H1 (cell line): ENCODE data around the gene CTNNA3. TPM values are rescaled to one million over a fixed set of nuclear protein-coding genes. Genes with fewer than 3 reads are reported as not detected.

Source experiments
- CTCF ChIA-PET: fragments of 300-600 bp; sonication (Branson Sonifier 250); formaldehyde crosslinking; loops from one replicate; lab custom pipeline; 2021; ENCODE audit not compliant: partially characterized antibody; lab: Charles Lee
- POLR2A ChIA-PET: fragments of 300-600 bp; sonication (Branson Sonifier 250); formaldehyde crosslinking; loops from one replicate; lab custom pipeline; 2021; ENCODE audit warnings: inconsistent platforms; ENCODE audit not compliant: partially characterized antibody; lab: Charles Lee
- DNase-seq, 2 experiments: peaks; one replicate each; pipeline versions ENCODE4 v3.0.0 to v3.0.0-alpha.2; 2010 to 2022; ENCODE audit warnings: low spot score in 2 of 2, low read depth in 1 of 2, mixed read lengths in 1 of 2
- FAIRE-seq: peaks from 2 replicates; lab custom pipeline; 2011; peaks lifted over from hg19 to GRCh38; lab: Jason Lieb, UNC
- H2AFZ ChIP-seq: 2 replicates; pipeline ENCODE4 v1.8.1; 2012; ENCODE audit warnings: low read length, inconsistent platforms
- H2AK5ac ChIP-seq: 2 replicates; pipeline ENCODE4 v1.6.1; 2013; ENCODE audit warnings: low read depth, low read length
- H2BK120ac ChIP-seq: replicated peaks from 2 replicates; pipeline ENCODE3; 2013; ENCODE audit warnings: low read depth, low read length, inconsistent platforms
- H2BK12ac ChIP-seq: 2 replicates; pipeline ENCODE4 v1.6.1; 2013; ENCODE audit warnings: low read depth, low read length
- H2BK15ac ChIP-seq: 2 replicates; pipeline ENCODE4 v1.6.1; 2013; ENCODE audit warnings: low read length
- H2BK20ac ChIP-seq: 2 replicates; pipeline ENCODE4 v1.6.1; 2013; ENCODE audit warnings: low read length
- H2BK5ac ChIP-seq: 2 replicates; pipeline ENCODE4 v1.6.1; 2013; ENCODE audit warnings: low read depth, low read length
- H3K14ac ChIP-seq: 2 replicates; pipeline ENCODE4 v1.6.1; 2013; ENCODE audit warnings: inconsistent platforms; ENCODE audit not compliant: insufficient read length
- H3K18ac ChIP-seq: 2 replicates; pipeline ENCODE4 v1.6.1; 2013; ENCODE audit warnings: low read length; ENCODE audit errors: extremely low read depth
- H3K23ac ChIP-seq: 2 replicates; pipeline ENCODE4 v1.6.1; 2013; ENCODE audit warnings: inconsistent platforms; ENCODE audit not compliant: insufficient read length
- H3K23me2 ChIP-seq: 2 replicates; pipeline ENCODE4 v1.6.1; 2013; ENCODE audit warnings: low read depth, low read length
- H3K27ac ChIP-seq: 2 replicates; pipeline ENCODE4 v1.6.1; 2011; ENCODE audit warnings: low read depth, low read length, inconsistent platforms
- H3K27me3 ChIP-seq, 4 experiments: replicated peaks in 1 of 4; 1 replicate in 1 of 4; 2 replicates in 3 of 4; pipeline versions ENCODE4 v1.6.1 to v1.8.1; 2011 to 2013; ENCODE audit warnings: low read length in 3 of 4, mild to moderate bottlenecking in 3 of 4, inconsistent platforms in 2 of 4, mixed read lengths in 2 of 4, moderate library complexity in 1 of 4; ENCODE audit not compliant: control insufficient read depth in 3 of 4, insufficient read depth in 3 of 4; ENCODE audit errors: extremely low read depth in 1 of 4
- H3K36me3 ChIP-seq, 4 experiments: 2 replicates each; pipeline versions ENCODE4 v1.6.1 to v1.8.1; 2011 to 2013; ENCODE audit warnings: mild to moderate bottlenecking in 4 of 4, low read length in 3 of 4, moderate library complexity in 2 of 4, control low read depth in 1 of 4, inconsistent platforms in 1 of 4; ENCODE audit not compliant: insufficient read depth in 4 of 4, control insufficient read depth in 2 of 4
- H3K4ac ChIP-seq: replicated peaks from 2 replicates; pipeline ENCODE3; 2013; ENCODE audit warnings: low read length, low read depth, mixed read lengths, inconsistent platforms; ENCODE audit not compliant: insufficient read length
- H3K4me1 ChIP-seq, 4 experiments: replicated peaks in 1 of 4; 1 replicate in 1 of 4; 2 replicates in 3 of 4; pipeline versions ENCODE4 v1.6.1 to v1.8.1; 2011 to 2013; ENCODE audit warnings: low read length in 3 of 4, inconsistent platforms in 2 of 4, mixed read lengths in 1 of 4; ENCODE audit not compliant: insufficient read depth in 4 of 4, control insufficient read depth in 3 of 4
- H3K4me2 ChIP-seq, 2 experiments: 2 replicates each; pipeline versions ENCODE4 v1.6.1 to v1.8.1; 2011 to 2013; ENCODE audit warnings: low read depth in 2 of 2, low read length in 2 of 2, control low read depth in 1 of 2, inconsistent platforms in 1 of 2, mild to moderate bottlenecking in 1 of 2; ENCODE audit not compliant: insufficient read depth in 1 of 2
- H3K4me3 ChIP-seq, 4 experiments: fragments of 200-600, 300-600 bp in 1 of 4; sonication (generic), shearing (Covaris generic), sonication (Bioruptor Twin) in 1 of 4; 2 replicates each; pipeline versions ENCODE4 v1.5.1 to v1.8.1; 2011 to 2016; ENCODE audit warnings: low read length in 4 of 4, low read depth in 3 of 4, control low read depth in 2 of 4, inconsistent platforms in 2 of 4, mild to moderate bottlenecking in 2 of 4, mixed read lengths in 1 of 4, moderate library complexity in 1 of 4; ENCODE audit not compliant: insufficient read depth in 2 of 4; ENCODE audit errors: extremely low read depth in 1 of 4
- H3K56ac ChIP-seq: replicated peaks from 2 replicates; pipeline ENCODE3; 2013; ENCODE audit warnings: low read depth, mild to moderate bottlenecking, mixed read lengths, low read length, inconsistent platforms; ENCODE audit not compliant: insufficient read length
- H3K79me1 ChIP-seq: 2 replicates; pipeline ENCODE4 v1.6.1; 2013; ENCODE audit warnings: low read depth, low read length, control low read depth
- H3K79me2 ChIP-seq, 2 experiments: 2 replicates each; pipeline versions ENCODE4 v1.6.1 to v1.8.1; 2012 to 2013; ENCODE audit warnings: low read length in 2 of 2, mild to moderate bottlenecking in 2 of 2, inconsistent platforms in 1 of 2; ENCODE audit not compliant: insufficient read depth in 2 of 2, control insufficient read depth in 1 of 2
- H3K9ac ChIP-seq, 4 experiments: replicated peaks in 1 of 4; 1 replicate in 1 of 4; 2 replicates in 3 of 4; pipeline versions ENCODE4 v1.6.1 to v1.8.1; 2011 to 2013; ENCODE audit warnings: low read depth in 3 of 4, low read length in 3 of 4, control low read depth in 2 of 4, mild to moderate bottlenecking in 2 of 4, moderate library complexity in 2 of 4, inconsistent platforms in 1 of 4; ENCODE audit errors: extremely low read depth in 1 of 4
- H3K9me3 ChIP-seq, 2 experiments: 2 replicates each; pipeline versions ENCODE4 v1.6.1 to v1.8.1; 2012 to 2013; ENCODE audit warnings: mild to moderate bottlenecking in 2 of 2, moderate library complexity in 2 of 2, control low read depth in 1 of 2, inconsistent platforms in 1 of 2, low read depth in 1 of 2, low read length in 1 of 2, mixed read lengths in 1 of 2; ENCODE audit not compliant: insufficient read depth in 2 of 2
- H4K20me1 ChIP-seq, 2 experiments: replicated peaks in 1 of 2; 2 replicates each; pipeline versions ENCODE3 to v1.8.1; 2011 to 2013; ENCODE audit warnings: inconsistent platforms in 2 of 2, low read length in 2 of 2, mild to moderate bottlenecking in 1 of 2; ENCODE audit not compliant: insufficient read depth in 2 of 2, control insufficient read depth in 1 of 2
- H4K5ac ChIP-seq: 2 replicates; pipeline ENCODE4 v1.6.1; 2013; ENCODE audit warnings: low read length, low read depth, mixed read lengths, inconsistent platforms; ENCODE audit not compliant: insufficient read length
- H4K8ac ChIP-seq: 2 replicates; pipeline ENCODE4 v1.8.0; 2013; ENCODE audit warnings: mild to moderate bottlenecking, moderate library complexity, low read length, inconsistent platforms; ENCODE audit not compliant: insufficient read depth; ENCODE audit errors: extremely low read depth
- H4K91ac ChIP-seq: replicated peaks from 2 replicates; pipeline ENCODE3; 2013; ENCODE audit warnings: low read length, mixed read lengths, inconsistent platforms; ENCODE audit not compliant: insufficient read length
- ATF2 ChIP-seq: IDR thresholded peaks from 2 replicates; pipeline ENCODE4 v1.6.1; 2012; ENCODE audit warnings: low read length, inconsistent platforms
- BCL11A ChIP-seq, 2 experiments: IDR thresholded peaks; one replicate each; pipeline ENCODE4 v1.6.1; 2011; ENCODE audit warnings: low read depth in 2 of 2, low read length in 2 of 2, mild to moderate bottlenecking in 2 of 2
- CHD1 ChIP-seq: IDR thresholded peaks from 2 replicates; pipeline ENCODE4 v1.6.1; 2012; ENCODE audit warnings: low read depth, low read length, improper control_type of control experiment
- CHD2 ChIP-seq: IDR thresholded peaks from 2 replicates; pipeline ENCODE4 v1.6.1; 2012; ENCODE audit warnings: low read length, improper control_type of control experiment
- CTCF ChIP-seq, 3 experiments: IDR thresholded peaks; 1 replicate in 2 of 3; 2 replicates in 1 of 3; pipeline versions ENCODE4 v1.5.1 to v1.6.1; 2011; ENCODE audit warnings: low read length in 3 of 3, mild to moderate bottlenecking in 3 of 3, inconsistent platforms in 2 of 3, low read depth in 1 of 3, moderate library complexity in 1 of 3; ENCODE audit not compliant: insufficient read depth in 1 of 3; ENCODE audit errors: control extremely low read depth in 1 of 3
- ZNF274 ChIP-seq: IDR thresholded peaks from 2 replicates; pipeline ENCODE4 v1.7.0; 2012; ENCODE audit warnings: low read length, borderline replicate concordance; ENCODE audit errors: extremely low read depth
- WGBS, 2 experiments: shearing (Covaris generic) in 1 of 2; methylation state at CpG; one replicate each; pipeline versions ENCODE4 v1.1.6 to v1.1.7; 2013 to 2015; ENCODE audit warnings: low lambda C conversion rate in 2 of 2, mixed read lengths in 2 of 2, inconsistent platforms in 1 of 2, low coverage in 1 of 2, missing lambda C conversion rate in 1 of 2; ENCODE audit not compliant: insufficient replicate concordance in 2 of 2, insufficient coverage in 1 of 2, insufficient read length in 1 of 2; ENCODE audit errors: extremely low coverage in 1 of 2, missing lambda C conversion rate in 1 of 2; 5-methylcytosine and 5-hydroxymethylcytosine counted together
- polyA plus RNA-seq, 7 experiments: library from polyadenylated mRNA; depleted of rRNA in 3 of 7; stranded (reverse) in 5 of 7; unstranded in 2 of 7; fragments of >200 nt in 5 of 7; fragments of 200-250 nt in 2 of 7; gene quantifications; 1 replicate in 5 of 7; 2 replicates in 1 of 7; 4 replicates in 1 of 7; pipeline versions ENCODE4 v1.2.1 to v1.2.3, GENCODE V29; 2011 to 2013; ENCODE audit warnings: missing spikeins in 2 of 7, mixed read lengths in 2 of 7
- total RNA-seq: library from RNA; stranded (reverse); fragmentation: NEBNext Ultra II Directional; extraction: Animal tissue kit (Norgen Biotek cat#: 25700); gene quantifications from 2 replicates; pipeline ENCODE4 v1.2.1, GENCODE V29; 2021

Gene CTNNA3
- total and polyA plus RNA-seq, 2 of the 8 experiments (the other 6 are each of a cell fraction or from before 2014, with no cell fraction given): 1.3 to 1.5 TPM

- Histone ChIP-seq H3K9me3 (no peaks in the 10 kb centered on the region; a peak in 1 of 4 replicates), H4K20me1 (no peaks in the 10 kb centered on the region), H2AFZ (no peak overlapping the region), H3K27me3 (no peaks in the 10 kb centered on the region), H3K79me2 (no peaks in the 10 kb centered on the region), H3K23me2 (no peaks in the 10 kb centered on the region), H3K27ac (no peak overlapping the region), H3K79me1 (no peaks in the 10 kb centered on the region), H3K4ac (no peak overlapping the region), H2BK12ac (no peak overlapping the region), H2BK20ac (no peak overlapping the region), H3K18ac (no peak overlapping the region), H2BK15ac (no peak overlapping the region), H3K36me3 (no peaks in the 10 kb centered on the region), H4K8ac (no peak overlapping the region), H4K91ac (no peak overlapping the region), H2BK5ac (no peak overlapping the region), H3K4me3 (no peak overlapping the region), H3K56ac (no peak overlapping the region), H2AK5ac (no peak overlapping the region), H3K4me2 (no peak overlapping the region), H3K23ac (no peak overlapping the region), H3K4me1 (peaks cover 0 to 3% (median 3%) of the 10 kb centered on the region in 4 experiments; a peak in 3 of 7 replicates), H4K5ac (no peak overlapping the region), H3K14ac (no peak overlapping the region), H2BK120ac (no peak overlapping the region), H3K9ac (no peak overlapping the region)
- TF ChIP-seq CHD1: no peak
- no peak for TF ChIP-seq BCL11A (IDR thresholded peaks at IDR 0.05; ENCODE audit: low read depth in 2 of 2, low read length in 2 of 2)
- TF ChIP-seq CTCF (IDR thresholded peaks at IDR 0.05; ENCODE audit: control extremely low read depth in 1 of 3, insufficient read depth in 1 of 3, low read depth in 1 of 3, low read length in 3 of 3): no peak
- TF ChIP-seq CHD2: no peak
- no peak for TF ChIP-seq ATF2
- no peak for TF ChIP-seq ZNF274
- FAIRE-seq: no peak
- ChIA-PET POLR2A (no interaction called here), CTCF (interaction anchor here (0.6 to 1.7 kb wide), 2 partner anchors 34 to 410 kb away, joined by 3 read pairs; no protein-coding TSS in a partner anchor)
- WGBS, 2 experiments: 88% methylated on average over 3 of the region's 3 CpGs; no CpG with 5 or more reads in 1 of the 2 experiments
- DNase-seq: no peak
These were observed 449.9 kb downstream of the CTNNA3 start for GRCh38 chr10:67246066-67246555.
